A673 (cell line): ENCODE results near the gene DIPK1C. TPM values are rescaled to one million over a fixed set of nuclear protein-coding genes. Genes with fewer than 3 reads are reported as not detected.
A peak's percentile ranks its signal among the peaks of the same experiment; 100 is the strongest.

Experiments used
- BruUV-seq: library from RNA; stranded (reverse); fragments of 400-500 nt; replicated peaks from 2 replicates; lab custom pipeline; 2021; lab: Mats Ljungman, UMichigan
- CTCF ChIA-PET: fragments of 300-600 bp; sonication (Branson Sonifier 250); formaldehyde crosslinking; loops from one replicate; lab custom pipeline; 2022; ENCODE audit warnings: antibody characterized with exemption; lab: Charles Lee
- POLR2A ChIA-PET: fragments of 300-600 bp; sonication (Branson Sonifier 250); formaldehyde crosslinking; loops from one replicate; lab custom pipeline; 2022; ENCODE audit warnings: antibody characterized with exemption; ENCODE audit not compliant: low non-redundant PET; lab: Charles Lee
- DNase-seq: peaks from one replicate; pipeline ENCODE4 v3.0.0-alpha.2; 2015; ENCODE audit warnings: low spot score
- H3K27ac ChIP-seq: fragments of 200-600 bp; sonication (generic); 2 replicates; pipeline ENCODE4 v1.5.1; 2016; ENCODE audit warnings: mixed run types, low read depth, mild to moderate bottlenecking, mixed read lengths, antibody characterized with exemption, low read length; ENCODE audit not compliant: poor library complexity, severe bottlenecking
- H3K27me3 ChIP-seq: fragments of 200-600 bp; sonication (generic); replicated peaks from 2 replicates; pipeline ENCODE4 v1.6.1; 2017; ENCODE audit warnings: mixed run types, low read depth, mild to moderate bottlenecking, mixed read lengths, antibody characterized with exemption, low read length; ENCODE audit not compliant: insufficient read depth, poor library complexity
- H3K36me3 ChIP-seq: fragments of 200-600 bp; sonication (generic); 2 replicates; pipeline ENCODE4 v1.6.1; 2016; ENCODE audit warnings: mixed run types, mild to moderate bottlenecking, mixed read lengths, antibody characterized with exemption, low read length; ENCODE audit not compliant: insufficient read depth, poor library complexity, severe bottlenecking
- H3K4me1 ChIP-seq: fragments of 200-600 bp; sonication (generic); 2 replicates; pipeline ENCODE4 v1.6.1; 2017; ENCODE audit warnings: mixed run types, mild to moderate bottlenecking, mixed read lengths, antibody characterized with exemption, low read length; ENCODE audit not compliant: insufficient read depth, poor library complexity, severe bottlenecking
- H3K4me3 ChIP-seq: fragments of 200-600 bp; sonication (generic); 2 replicates; pipeline ENCODE4 v1.5.1; 2016; ENCODE audit warnings: low read depth, mixed run types, mild to moderate bottlenecking, mixed read lengths, low read length; ENCODE audit not compliant: poor library complexity, severe bottlenecking
- H3K9me3 ChIP-seq: fragments of 200-600 bp; sonication (generic); 2 replicates; pipeline ENCODE4 v1.6.1; 2016; ENCODE audit warnings: mixed run types, low read depth, mild to moderate bottlenecking, mixed read lengths, antibody characterized with exemption, low read length; ENCODE audit not compliant: poor library complexity, severe bottlenecking
- EZH2 ChIP-seq: fragments of 200-600 bp; sonication (generic); IDR thresholded peaks from 2 replicates; pipeline ENCODE4 v1.6.1; 2017; ENCODE audit warnings: borderline replicate concordance, low read depth, mild to moderate bottlenecking, mixed read lengths, antibody characterized with exemption, low read length; ENCODE audit not compliant: poor library complexity, severe bottlenecking
- intact Hi-C: fragments of 100-400 bp; cut with micrococcal nuclease; formaldehyde crosslinking; loops from one replicate; pipeline ENCODE4 v1.10.0; 2022; ENCODE audit not compliant: unreplicated experiment
- total RNA-seq: library from RNA; stranded (reverse); gene quantifications from 2 replicates; pipeline ENCODE4 v1.2.3, GENCODE V29; 2021
- TF ChIP-seq, protein P1 (sequence below): fragments of 300-800, 200-600 bp; sonication (generic); conservative IDR thresholded peaks from 2 replicates; pipeline ENCODE4 v1.5.1; 2017; ENCODE audit warnings: low read depth, mild to moderate bottlenecking, antibody characterized with exemption, low read length, moderate library complexity, mixed read lengths

Gene DIPK1C
- total RNA-seq, 1 experiment from 2014 or later, result not detected

GRCh38 chr18:74499633-74500032, 42.5 kb upstream of the DIPK1C start:
- intact Hi-C loops, result loop anchor here (10.0 kb wide), 1 partner anchor 305 kb away; no protein-coding TSS in a partner anchor
- Histone ChIP-seq H3K9me3 (no peaks in the 10 kb centered on the region), H3K36me3 (peaks cover 16% of the 10 kb centered on the region), H3K4me3 (no peak overlapping the region), H3K27ac (peak overlapping the region; percentile 4), H3K4me1 (peaks cover 8% of the 10 kb centered on the region), H3K27me3 (no peaks in the 10 kb centered on the region)
- TF ChIP-seq EZH2, result no peak
- TF ChIP-seq, protein P1, sequence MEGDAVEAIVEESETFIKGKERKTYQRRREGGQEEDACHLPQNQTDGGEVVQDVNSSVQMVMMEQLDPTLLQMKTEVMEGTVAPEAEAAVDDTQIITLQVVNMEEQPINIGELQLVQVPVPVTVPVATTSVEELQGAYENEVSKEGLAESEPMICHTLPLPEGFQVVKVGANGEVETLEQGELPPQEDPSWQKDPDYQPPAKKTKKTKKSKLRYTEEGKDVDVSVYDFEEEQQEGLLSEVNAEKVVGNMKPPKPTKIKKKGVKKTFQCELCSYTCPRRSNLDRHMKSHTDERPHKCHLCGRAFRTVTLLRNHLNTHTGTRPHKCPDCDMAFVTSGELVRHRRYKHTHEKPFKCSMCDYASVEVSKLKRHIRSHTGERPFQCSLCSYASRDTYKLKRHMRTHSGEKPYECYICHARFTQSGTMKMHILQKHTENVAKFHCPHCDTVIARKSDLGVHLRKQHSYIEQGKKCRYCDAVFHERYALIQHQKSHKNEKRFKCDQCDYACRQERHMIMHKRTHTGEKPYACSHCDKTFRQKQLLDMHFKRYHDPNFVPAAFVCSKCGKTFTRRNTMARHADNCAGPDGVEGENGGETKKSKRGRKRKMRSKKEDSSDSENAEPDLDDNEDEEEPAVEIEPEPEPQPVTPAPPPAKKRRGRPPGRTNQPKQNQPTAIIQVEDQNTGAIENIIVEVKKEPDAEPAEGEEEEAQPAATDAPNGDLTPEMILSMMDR, result no peak
- no TSS peak for BruUV-seq
- ChIA-PET POLR2A (no interaction called here), CTCF (no interaction called here)
- no peak for DNase-seq

DNA sequence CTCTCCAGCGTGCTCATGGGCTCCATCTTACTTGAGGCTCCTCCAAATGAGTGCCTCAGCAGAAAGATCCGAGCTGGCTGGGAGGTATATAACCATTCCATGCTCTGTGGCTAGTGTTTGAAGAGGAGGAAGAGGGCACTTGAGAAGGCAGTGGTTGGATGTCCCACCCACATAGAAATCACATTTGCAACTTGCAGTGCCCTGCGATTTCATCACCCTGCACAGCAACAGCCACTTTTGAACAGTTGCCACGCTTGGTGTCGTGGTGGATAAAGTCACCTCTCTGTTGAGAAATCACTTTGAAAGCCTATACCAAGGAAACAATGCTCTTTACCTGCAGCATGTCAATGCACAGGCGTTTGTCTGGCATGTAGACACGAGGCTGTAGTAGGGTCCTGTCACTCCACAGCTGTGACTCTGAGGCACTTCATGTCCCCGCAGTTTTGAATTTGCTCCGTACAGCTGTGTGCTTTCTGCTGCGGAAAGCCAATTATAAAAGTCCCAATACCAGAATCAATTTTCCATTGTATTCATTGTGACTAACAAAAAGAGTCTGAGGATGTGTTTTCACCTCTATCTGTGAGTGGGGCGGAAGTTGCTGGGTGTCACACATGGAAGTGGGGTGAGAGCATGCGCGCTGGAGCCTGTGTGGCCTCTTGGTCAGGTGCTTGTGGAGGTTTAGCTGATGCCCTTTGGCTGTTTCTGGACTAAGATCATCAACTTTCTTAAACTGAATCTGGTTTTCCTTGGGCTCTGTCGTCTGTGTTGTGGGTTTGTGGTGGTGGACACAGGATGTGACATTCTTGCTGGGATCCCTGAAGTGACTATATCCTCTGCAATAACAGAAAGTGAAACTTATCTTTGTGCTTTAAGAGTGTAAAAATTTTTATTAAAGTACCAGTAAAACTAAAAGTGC, 41.9 kb upstream of the DIPK1C start:
- TF ChIP-seq, protein P1, result no peak
- TF ChIP-seq EZH2, result no peak
- BruUV-seq, result no TSS peak
- POLR2A ChIA-PET, result no interaction called here
- intact Hi-C loops, result loop anchor here (10.0 kb wide), 1 partner anchor 304 kb away; no protein-coding TSS in a partner anchor
- no peak for DNase-seq
- H3K9me3 ChIP-seq, result no peaks in the 10 kb centered on the region
- no peaks in the 10 kb centered on the region for H3K27me3 ChIP-seq
- H3K4me3 ChIP-seq, result no peak overlapping the region
- CTCF ChIA-PET, result no interaction called here
- peak overlapping the region; percentile 4 for H3K27ac ChIP-seq
- peaks cover 16% of the 10 kb centered on the region for H3K36me3 ChIP-seq
- peaks cover 8% of the 10 kb centered on the region for H3K4me1 ChIP-seq

DNA sequence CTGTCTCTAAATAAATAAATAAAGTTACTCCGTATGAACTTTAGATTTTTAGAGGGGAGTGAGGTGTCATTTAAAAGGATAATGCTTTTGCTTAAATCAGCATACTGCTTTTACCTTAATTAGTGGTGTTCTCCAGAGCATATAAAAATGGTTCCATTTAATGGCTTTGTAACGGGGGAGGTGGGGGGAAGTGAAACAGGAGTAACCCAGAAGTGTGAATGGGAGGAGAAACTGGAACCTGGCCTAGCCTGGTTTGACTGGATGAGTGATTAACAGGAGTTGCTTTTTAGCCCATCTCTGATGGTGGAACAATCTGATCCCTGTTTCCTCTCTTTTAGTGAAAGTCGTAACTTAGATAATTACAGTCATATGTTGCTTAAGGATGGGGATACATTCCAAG, 40.7 kb upstream of the DIPK1C start:
- no TSS peak for BruUV-seq
- Histone ChIP-seq H3K27me3 (no peaks in the 10 kb centered on the region), H3K4me3 (no peak overlapping the region), H3K36me3 (peaks cover 15% of the 10 kb centered on the region), H3K4me1 (peaks cover 8% of the 10 kb centered on the region), H3K27ac (no peak overlapping the region), H3K9me3 (no peaks in the 10 kb centered on the region)
- intact Hi-C loops, result loop anchor here (10.0 kb wide), 1 partner anchor 303 kb away; no protein-coding TSS in a partner anchor
- no peak for DNase-seq
- TF ChIP-seq, protein P1, result no peak
- TF ChIP-seq EZH2, result no peak
- CTCF ChIA-PET, result no interaction called here
- POLR2A ChIA-PET, result interaction anchor here (0.6 kb wide), 1 partner anchor 9 kb away, joined by 4 read pairs; no protein-coding TSS in a partner anchor
